ENCODE measurements around the gene SAMD4A. TPM values are rescaled to one million over a fixed set of nuclear protein-coding genes. Genes with fewer than 3 reads are reported as not detected.
"Not testable (repeated sequence)": the region's sequence is repeated elsewhere in the genome, so short reads cannot be mapped to it uniquely, and the experiment has no call there.

SAMD4A gene
- total RNA-seq, 1 experiment from 2014 or later: 17.8 TPM

DNA sequence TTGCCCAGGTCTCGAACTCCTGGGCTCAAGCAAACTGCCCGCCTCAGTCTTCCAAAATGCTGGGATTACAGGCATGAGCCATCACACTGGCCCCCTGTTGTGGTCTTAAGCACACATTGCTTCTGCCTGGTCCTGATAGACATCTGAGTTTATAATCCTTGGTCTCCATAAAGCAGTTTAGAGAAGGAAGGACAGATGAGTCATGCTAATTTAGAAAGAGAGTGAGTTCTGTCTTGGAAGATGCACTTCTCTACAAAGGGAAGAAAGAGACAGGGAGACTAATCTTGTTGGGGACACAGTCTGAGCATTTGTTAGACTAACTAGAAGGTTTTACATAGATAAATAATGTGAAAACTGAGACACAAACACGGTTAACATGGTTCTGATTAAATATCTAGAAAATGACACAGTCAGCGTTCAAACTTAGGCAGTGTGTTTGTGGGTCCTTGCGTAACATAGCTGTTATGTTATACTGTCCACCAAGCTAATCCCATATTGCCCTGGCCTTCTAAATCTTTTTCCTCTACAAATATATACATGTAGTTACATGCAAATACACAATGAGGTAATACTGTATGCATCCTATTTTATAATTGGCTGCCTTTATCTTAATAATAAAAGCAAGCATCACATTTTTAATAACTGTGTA, 31.0 kb downstream of the SAMD4A start:
- peak; percentile 53 for DNase-seq (ENCODE audit: low read depth)

GRCh38 chr14:54599966-54600716, 33.2 kb downstream of the SAMD4A start:
- DNase-seq (ENCODE audit: low read depth): peak; percentile 54

DNA sequence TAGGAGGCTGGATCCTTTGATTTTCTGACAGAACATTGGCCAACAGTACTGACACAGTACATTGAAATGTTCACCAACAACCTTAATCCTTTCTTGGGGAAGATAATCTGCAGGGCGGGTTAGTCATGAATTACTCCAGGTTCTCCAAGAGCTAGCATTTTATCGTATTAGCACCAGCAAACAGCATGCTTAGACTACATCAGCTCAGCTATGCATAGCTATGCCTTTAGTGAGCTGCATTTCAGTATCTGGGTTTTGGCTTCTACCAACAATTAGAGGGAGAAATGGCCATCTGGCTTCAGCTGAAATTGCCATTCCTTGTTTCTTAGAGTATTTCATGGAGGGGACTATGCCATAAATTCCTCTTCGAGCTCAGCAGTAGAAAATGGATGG, 33.8 kb downstream of the SAMD4A start:
- DNase-seq (ENCODE audit: low read depth): no peak

DNA sequence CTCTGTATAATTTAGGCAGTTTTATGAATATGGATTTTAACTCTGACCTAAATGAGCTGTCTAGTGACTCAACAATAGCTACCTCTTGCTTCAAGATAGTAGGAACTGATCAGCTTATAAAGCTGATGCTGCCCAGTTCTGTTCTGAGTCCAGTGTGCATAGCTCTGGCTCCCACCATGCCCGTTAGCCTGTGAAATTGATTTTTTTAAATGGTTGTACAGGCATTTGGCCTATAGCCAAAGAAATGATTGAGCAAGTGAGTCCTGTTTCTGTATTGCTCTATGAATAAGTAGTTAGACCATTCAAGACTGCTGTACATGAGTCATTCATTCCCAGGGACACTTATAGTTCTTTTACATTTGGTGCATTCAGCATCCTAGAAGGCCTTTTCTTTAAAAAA, 36.4 kb downstream of the SAMD4A start:
- no peak for DNase-seq (ENCODE audit: low read depth)

DNA sequence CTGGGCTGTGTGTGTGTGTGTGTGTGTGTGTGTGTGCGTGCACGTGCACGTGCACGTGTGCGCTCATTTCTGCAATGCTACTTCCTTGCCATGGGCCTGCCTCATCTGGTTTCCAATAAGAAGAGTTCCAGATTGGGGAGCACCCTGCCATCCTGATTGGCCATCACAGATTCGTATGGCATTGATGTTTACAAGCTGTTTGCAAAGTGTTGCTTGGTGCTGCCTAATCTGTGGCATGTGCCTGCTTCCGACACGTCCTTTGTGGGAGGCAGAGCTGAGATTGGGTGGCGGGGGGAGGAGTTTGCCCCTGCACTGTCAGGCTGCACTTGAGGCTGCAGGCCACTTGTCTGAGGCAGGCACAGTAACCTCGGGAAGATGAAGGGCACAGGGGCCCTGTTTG, 39.2 kb downstream of the SAMD4A start:
- DNase-seq (ENCODE audit: low read depth): peak; percentile 57

- DNase-seq (ENCODE audit: low read depth): peak; percentile 40
Observed at GRCh38 chr14:54606631-54607133, 39.8 kb downstream of the SAMD4A start.

- no peak for DNase-seq (ENCODE audit: low read depth)
Observed at GRCh38 chr14:54609576-54609975, 42.6 kb downstream of the SAMD4A start.

GRCh38 chr14:54610051-54610977, 43.4 kb downstream of the SAMD4A start:
- no peak for DNase-seq (ENCODE audit: low read depth)

- DNase-seq (ENCODE audit: low read depth): no peak
Observed at GRCh38 chr14:54614296-54614695, 47.4 kb downstream of the SAMD4A start.

DNA sequence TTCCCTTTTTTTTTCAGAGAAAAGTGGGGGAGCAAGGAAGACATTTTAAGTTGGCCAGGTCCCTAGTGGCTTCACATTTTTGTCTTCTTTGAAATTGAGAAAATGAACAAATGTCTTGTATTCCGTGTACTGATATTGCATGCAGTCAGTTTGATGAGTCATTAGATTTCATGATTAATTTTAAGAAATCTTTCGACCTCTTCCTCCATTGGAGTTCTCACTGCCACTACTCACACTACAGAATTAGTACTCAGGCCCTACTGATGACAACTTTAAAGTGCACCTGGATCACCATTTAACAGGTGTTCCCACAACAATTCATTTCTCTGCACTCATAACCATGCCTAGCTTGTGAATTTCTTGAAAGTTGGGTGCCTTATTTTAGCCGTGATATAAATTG, 50.5 kb downstream of the SAMD4A start:
- no peak for DNase-seq (ENCODE audit: low read depth)

GRCh38 chr14:54621686-54622085, 54.8 kb downstream of the SAMD4A start:
- DNase-seq (ENCODE audit: low read depth): no peak

GRCh38 chr14:54622192-54622958, 55.4 kb downstream of the SAMD4A start:
- no peak for DNase-seq (ENCODE audit: low read depth)

DNA sequence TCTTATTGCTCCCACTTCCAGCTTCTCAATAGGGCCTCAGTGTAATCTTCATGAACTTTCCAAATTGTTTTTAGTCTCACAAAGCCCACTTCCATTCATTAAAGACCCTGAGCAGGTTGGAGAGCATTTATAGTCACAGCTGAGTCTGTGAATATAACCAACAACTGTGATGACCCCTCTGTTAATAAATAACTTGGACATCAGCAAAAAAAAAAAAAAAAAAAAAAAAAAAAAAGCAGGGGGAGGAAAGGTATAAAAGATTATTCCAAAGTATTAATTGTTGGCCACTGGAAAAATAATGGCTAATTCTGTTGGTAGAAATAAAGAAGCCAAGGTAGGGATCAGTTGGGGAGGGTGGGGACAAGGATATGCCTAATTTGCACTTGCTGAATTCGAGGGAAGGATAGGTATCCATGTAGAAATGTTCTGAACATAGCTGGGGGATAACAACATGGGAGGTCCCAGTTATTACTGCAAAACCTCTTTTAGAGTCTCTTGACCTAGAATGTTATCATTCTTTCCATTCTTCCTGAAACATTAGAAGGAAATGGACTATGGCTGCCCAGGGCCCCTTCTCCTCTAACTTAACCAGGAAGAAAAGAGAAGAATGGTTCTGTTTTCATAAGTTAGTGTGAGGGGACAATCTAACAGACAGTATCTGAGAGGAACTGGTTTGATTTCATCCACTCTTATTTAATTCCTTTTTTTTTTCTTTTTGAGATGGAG, 56.5 kb downstream of the SAMD4A start:
- no peak for DNase-seq (ENCODE audit: low read depth)

GRCh38 chr14:54624005-54624358, 57.1 kb downstream of the SAMD4A start:
- not testable (repeated sequence) for DNase-seq (ENCODE audit: low read depth)

DNA sequence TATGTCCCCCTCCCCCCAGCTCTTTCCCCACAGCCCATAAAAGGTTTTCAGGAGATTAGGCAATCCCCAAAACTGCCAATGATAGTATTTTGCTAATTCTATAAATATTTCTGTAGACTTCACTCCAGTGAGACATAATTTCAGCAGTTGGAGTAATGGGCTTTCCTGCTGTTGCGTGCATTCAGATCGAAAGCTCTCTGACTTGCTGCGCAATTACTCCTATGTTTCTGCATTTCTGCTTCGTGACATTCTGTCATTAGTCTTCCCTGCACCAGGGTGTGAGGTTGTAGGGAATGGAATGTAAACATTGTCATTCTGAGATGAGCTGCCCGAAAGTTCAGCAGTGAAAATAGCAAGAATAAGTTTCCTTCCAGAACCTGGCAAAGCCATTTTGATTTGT, 58.2 kb downstream of the SAMD4A start:
- DNase-seq (ENCODE audit: low read depth): peak; percentile 89

DNA sequence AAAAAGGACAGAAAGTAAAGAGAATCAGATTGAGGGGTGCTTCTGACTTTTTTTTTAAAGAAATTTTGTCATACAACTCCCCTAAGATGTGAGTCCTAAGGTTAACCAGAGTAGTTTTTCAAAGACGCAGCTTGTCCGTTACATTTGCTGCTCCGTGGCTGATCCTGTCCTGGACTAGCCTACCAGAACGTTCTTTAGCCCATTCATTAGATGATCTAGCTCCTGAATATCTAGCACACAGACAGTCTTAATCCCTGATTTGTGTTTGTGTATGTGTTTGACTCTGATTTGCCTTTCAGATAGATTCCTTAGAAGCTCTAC, 60.3 kb downstream of the SAMD4A start:
- no peak for DNase-seq (ENCODE audit: low read depth)

GRCh38 chr14:54627540-54628363, 60.8 kb downstream of the SAMD4A start:
- peak; percentile 63 for DNase-seq (ENCODE audit: low read depth)

- no peak for DNase-seq (ENCODE audit: low read depth)
Observed at GRCh38 chr14:54629183-54629582, 62.3 kb downstream of the SAMD4A start.

DNA sequence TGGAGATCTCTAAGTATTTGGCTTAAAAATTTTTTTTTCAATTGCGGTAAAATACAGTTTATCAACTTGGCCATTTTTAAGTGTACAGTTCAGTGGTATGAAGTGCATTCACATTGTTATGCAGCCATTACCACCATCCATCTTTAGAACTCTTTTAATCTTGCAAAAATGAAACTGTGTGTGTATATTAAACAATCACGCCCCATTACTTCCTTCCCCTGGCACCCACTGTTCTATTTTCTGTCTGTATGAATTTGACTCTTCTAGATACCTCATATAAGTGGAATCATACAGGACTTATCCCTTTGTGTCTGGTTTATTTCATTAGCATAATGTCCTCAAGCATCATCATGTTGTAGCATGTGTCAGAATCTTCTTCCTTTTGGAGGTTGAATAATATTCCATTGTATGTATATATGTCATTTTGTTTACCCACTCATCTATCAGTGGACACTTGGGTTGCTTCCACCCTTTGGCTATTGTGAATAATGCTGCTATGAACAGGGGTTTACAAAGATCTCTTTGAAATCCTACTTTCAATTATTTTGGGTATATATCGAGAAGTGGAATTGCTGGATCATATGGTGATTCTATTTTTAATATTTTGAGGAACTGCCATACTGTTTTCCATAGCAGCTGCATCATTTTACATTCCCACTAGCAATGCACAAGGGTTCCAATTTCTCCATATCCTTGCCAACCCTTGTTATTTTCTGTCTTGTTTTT, 62.9 kb downstream of the SAMD4A start:
- DNase-seq (ENCODE audit: low read depth): no peak

Measured in Daoy (cell line).